Measurements from ENCODE around the gene TSSK2. TPM values are rescaled to one million over a fixed set of nuclear protein-coding genes. Genes with fewer than 3 reads are reported as not detected.

TSSK2 gene
- total RNA-seq, 4 donors from 2014 or later = 0.19 to 0.33 (median 0.25) TPM; not detected in 1

GRCh38 chr22:19090183-19090582, 40.9 kb upstream of the TSSK2 start:
- TF ChIP-seq CTCF (IDR thresholded peaks at IDR 0.05 in 4 of 5, conservative IDR thresholded peaks at IDR 0.05 in 1 of 5) (no peak), POLR2A (IDR thresholded peaks at IDR 0.05) (no peak)
- peaks cover 17 to 30% of the 10 kb centered on the region in 2 donors for H3K4me1 ChIP-seq
- no peak overlapping the region for H3K4me3 ChIP-seq
- intact Hi-C loops (cut with DNase I; ENCODE audit: low total_unique reads) (no loop called here), in situ Hi-C loops (cut with MboI; ENCODE audit: low sequenced_read_pairs in 4 of 4) (no loop called here)
- ATAC-seq = no peak
- peaks cover 0 to 9% of the 10 kb centered on the region in 2 donors for H3K36me3 ChIP-seq
- no peak for DNase-seq
- no peaks in the 10 kb centered on the region for H3K9me3 ChIP-seq
- no peaks in the 10 kb centered on the region for H3K27me3 ChIP-seq
- no peak overlapping the region for H3K27ac ChIP-seq

GRCh38 chr22:19090586-19091127, 40.5 kb upstream of the TSSK2 start:
- Histone ChIP-seq H3K4me1 (peaks cover 14 to 26% of the 10 kb centered on the region in 2 donors), H3K27ac (no peak overlapping the region), H3K27me3 (no peaks in the 10 kb centered on the region), H3K36me3 (peaks cover 0 to 9% of the 10 kb centered on the region in 2 donors), H3K4me3 (no peak overlapping the region), H3K9me3 (no peaks in the 10 kb centered on the region)
- in situ Hi-C loops (cut with MboI; ENCODE audit: low sequenced_read_pairs in 4 of 4) = no loop called here
- DNase-seq = no peak
- no peak for ATAC-seq
- TF ChIP-seq POLR2A (IDR thresholded peaks at IDR 0.05) (no peak), CTCF (IDR thresholded peaks at IDR 0.05 in 4 of 5, conservative IDR thresholded peaks at IDR 0.05 in 1 of 5) (no peak)
- intact Hi-C loops (cut with DNase I; ENCODE audit: low total_unique reads) = no loop called here

- intact Hi-C loops (cut with DNase I; ENCODE audit: low total_unique reads) = no loop called here
Observed at GRCh38 chr22:19092725-19093124, 38.4 kb upstream of the TSSK2 start.

GRCh38 chr22:19094393-19094997, 36.6 kb upstream of the TSSK2 start:
- Histone ChIP-seq H3K4me3 (no peak overlapping the region), H3K27ac (no peak overlapping the region), H3K36me3 (no peaks in the 10 kb centered on the region), H3K9me3 (no peaks in the 10 kb centered on the region), H3K27me3 (no peaks in the 10 kb centered on the region), H3K4me1 (peaks cover 8 to 13% of the 10 kb centered on the region in 2 donors)
- intact Hi-C loops (cut with DNase I; ENCODE audit: low total_unique reads) = no loop called here
- ATAC-seq (no peak), DNase-seq (no peak)
- in situ Hi-C loops (cut with MboI; ENCODE audit: low sequenced_read_pairs in 4 of 4) = no loop called here
- TF ChIP-seq CTCF (IDR thresholded peaks at IDR 0.05 in 4 of 5, conservative IDR thresholded peaks at IDR 0.05 in 1 of 5) (no peak), POLR2A (IDR thresholded peaks at IDR 0.05) (no peak)

More at GRCh38 chr22:19092725-19093124, 38.4 kb upstream of the TSSK2 start:
- Histone ChIP-seq H3K4me1 (peaks cover 1 to 5% of the 10 kb centered on the region in 2 donors), H3K4me3 (no peak overlapping the region), H3K27ac (no peak overlapping the region), H3K36me3 (peaks cover 0 to 9% of the 10 kb centered on the region in 2 donors), H3K9me3 (no peaks in the 10 kb centered on the region), H3K27me3 (no peaks in the 10 kb centered on the region)
- TF ChIP-seq POLR2A (IDR thresholded peaks at IDR 0.05) (no peak), CTCF (IDR thresholded peaks at IDR 0.05 in 4 of 5, conservative IDR thresholded peaks at IDR 0.05 in 1 of 5) (no peak)
- DNase-seq (no peak), ATAC-seq (no peak)
- in situ Hi-C loops (cut with MboI; ENCODE audit: low sequenced_read_pairs in 4 of 4) = no loop called here

Data from gastrocnemius medialis (tissue), 4 donors.